HG03571 (cell line): ENCODE data around the gene RAX2.
"Not testable (repeated sequence)": the region's sequence is repeated elsewhere in the genome, so short reads cannot be mapped to it uniquely, and the experiment has no call there.

ENCODE experiments used
- ATAC-seq: cut with Tn5 transposase; IDR thresholded peaks from one replicate; pipeline ENCODE4 v1.9.1; 2021; ENCODE audit not compliant: unreplicated experiment

The RAX2 gene

DNA sequence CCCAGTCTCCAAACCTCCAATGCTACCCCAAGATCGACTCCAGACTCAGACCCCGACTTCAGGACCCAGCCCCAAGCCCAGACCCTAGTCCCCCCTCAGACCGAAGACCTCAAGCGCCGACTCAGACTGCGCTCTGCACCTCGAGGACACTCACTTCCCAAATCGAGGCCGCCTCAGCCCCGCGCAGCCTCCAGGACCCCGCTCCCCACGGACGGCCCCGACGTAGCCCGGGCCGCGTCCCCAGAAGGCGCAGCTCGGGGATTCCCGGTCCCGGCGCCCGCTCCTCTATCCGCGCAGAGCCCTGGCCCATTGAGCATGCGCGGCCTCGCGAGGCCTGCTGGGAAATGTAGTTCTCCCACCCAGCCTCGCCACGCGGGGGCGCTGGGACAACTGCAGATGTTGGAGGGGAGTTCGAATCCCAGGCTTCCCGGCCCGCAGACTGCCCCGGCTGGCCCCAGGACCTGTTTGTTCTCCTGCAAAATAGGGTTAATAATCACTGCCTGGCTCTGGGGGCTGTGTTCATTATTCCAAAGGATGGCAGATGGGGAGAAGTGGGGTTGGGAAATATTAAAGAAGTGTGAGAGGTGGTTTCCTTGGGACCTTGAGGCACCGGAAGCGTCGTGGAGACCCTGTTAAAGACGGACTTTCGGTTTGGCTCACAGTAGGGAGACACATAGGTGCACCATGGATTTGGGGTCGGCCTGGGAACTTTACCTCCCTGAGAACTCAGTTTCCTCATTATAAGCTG is 10.5 kb downstream of the RAX2 start, which contains the start of gene APBA3:
Gene APBA3, minus strand, starts transcription at position 311 of the 748 bp plus-strand sequence. CDS start 1,428 bp downstream, outside the sequence.
- peak; percentile 44 for ATAC-seq

- no peak for ATAC-seq
These were observed 11.1 kb downstream of the RAX2 start for GRCh38 chr19:3760871-3761361.

DNA sequence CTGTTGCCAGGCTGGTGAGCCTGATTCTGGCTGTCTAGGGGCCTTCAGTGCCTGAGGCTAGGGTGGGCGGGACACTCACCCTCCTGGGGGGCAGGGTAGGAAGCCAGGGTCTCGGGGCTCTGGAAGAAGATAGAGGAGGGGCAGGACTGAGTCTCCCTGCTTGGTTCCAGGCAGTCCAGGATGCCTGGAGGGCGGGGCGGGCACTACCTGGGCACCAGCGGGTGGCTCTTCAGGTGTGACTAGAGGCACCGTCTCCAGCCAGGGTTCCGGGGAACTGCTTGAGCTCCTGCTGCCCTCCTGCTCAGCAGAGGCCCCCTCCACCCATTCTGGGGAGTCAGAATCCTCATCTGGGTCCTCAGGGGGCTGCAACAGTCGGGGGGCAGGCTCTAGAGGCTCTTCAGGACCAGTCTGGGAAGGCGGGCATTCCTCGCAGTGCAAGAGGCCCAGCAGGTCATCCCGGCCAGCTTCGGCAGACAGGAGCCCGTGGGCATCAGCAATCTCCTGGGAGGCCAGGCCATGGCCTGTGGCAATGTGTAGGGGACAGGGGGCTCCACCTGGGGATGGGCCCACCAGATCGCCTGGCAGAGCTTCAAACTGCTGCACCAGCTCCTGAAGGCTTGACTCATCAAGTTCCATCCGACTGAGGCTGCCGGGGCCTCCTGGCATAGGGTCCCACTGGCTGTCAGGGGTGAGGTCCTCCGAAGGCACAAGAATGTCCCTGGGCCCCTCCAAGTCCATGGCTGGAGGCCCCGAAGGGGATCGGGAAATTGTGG is 12.4 kb downstream of the RAX2 start:
- ATAC-seq: no peak

GRCh38 chr19:3758297-3758696 is 13.7 kb downstream of the RAX2 start:
- ATAC-seq: not testable (repeated sequence)

DNA sequence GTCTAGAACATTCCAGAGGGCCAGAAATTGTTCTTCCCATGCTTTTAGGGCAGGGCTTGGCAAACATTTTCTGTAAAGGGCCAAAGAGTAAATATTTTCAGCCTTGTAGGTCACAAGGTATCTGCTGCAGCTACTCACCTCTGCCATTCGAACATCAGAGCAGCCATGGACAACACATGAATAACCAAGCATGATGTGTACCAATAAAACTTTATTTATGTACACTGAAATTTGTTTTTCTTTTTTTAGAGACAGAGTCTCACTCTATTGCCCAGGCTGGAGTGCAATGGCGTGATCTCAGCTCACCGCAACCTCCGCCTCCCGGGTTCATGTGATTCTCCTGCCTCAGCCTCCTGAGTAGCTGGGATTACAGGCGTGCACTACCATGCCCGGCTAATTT is 14.3 kb downstream of the RAX2 start:
- not testable (repeated sequence) for ATAC-seq

- ATAC-seq: no peak
These were observed 18.2 kb downstream of the RAX2 start for GRCh38 chr19:3753631-3754410.

GRCh38 chr19:3752492-3752891 is 19.5 kb downstream of the RAX2 start:
- ATAC-seq: no peak

DNA sequence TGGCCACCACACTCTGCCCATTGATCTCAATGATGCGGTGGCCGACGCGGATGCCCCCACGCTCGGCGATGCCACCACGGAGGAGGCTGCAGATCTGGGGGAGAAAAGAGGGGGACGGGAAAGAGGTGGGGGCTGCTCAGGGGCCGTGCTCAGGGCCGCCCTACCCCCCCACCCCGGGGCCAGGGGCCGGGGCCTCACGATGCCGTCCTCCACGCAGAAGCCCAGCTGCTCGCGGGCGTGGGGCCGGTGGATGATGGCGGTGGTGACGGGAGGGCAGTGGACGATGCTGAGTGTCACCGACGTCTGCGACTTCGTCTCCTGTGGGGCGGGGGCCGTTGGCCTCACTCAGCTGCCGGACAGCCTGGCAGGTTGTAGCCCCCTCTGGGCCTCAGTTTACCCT is 20.8 kb downstream of the RAX2 start:
- no peak for ATAC-seq

- ATAC-seq: no peak
These were observed 21.8 kb downstream of the RAX2 start for GRCh38 chr19:3750211-3750610.

- no peak for ATAC-seq
These were observed 23.1 kb downstream of the RAX2 start for GRCh38 chr19:3748965-3749364.

GRCh38 chr19:3746371-3747056 is 25.5 kb downstream of the RAX2 start:
- no peak for ATAC-seq

GRCh38 chr19:3745363-3746045 is 26.5 kb downstream of the RAX2 start:
- ATAC-seq: no peak

GRCh38 chr19:3743486-3743885 is 28.5 kb downstream of the RAX2 start:
- ATAC-seq: no peak

GRCh38 chr19:3740431-3740830 is 31.6 kb downstream of the RAX2 start:
- no peak for ATAC-seq

DNA sequence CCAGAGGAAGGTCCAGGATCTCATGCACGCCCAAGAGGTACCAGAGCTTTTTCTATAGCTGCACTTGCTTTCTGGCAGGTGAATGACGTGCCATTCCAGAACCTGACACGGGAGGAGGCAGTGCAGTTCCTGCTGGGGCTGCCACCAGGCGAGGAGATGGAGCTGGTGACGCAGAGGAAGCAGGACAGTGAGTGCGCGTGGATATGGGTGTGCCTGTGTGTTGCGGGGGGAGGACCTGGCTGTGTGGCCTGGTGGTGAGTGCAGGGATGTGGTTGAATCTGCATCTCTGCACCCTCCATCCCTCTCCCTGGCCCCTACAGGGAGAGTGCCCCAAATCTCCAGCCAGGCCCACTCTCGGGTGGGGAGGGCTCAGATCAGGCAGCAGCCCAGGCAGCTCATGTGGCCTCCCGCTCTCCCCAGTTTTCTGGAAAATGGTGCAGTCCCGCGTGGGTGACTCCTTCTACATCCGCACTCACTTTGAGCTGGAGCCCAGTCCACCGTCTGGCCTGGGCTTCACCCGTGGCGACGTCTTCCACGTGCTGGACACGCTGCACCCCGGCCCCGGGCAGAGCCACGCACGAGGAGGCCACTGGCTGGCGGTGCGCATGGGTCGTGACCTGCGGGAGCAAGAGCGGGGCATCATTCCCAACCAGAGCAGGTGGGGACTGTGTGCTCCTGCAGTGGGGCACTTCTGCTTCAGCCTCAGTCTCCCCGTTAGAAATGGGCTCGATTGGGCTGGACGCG is 33.4 kb downstream of the RAX2 start:
- no peak for ATAC-seq

DNA sequence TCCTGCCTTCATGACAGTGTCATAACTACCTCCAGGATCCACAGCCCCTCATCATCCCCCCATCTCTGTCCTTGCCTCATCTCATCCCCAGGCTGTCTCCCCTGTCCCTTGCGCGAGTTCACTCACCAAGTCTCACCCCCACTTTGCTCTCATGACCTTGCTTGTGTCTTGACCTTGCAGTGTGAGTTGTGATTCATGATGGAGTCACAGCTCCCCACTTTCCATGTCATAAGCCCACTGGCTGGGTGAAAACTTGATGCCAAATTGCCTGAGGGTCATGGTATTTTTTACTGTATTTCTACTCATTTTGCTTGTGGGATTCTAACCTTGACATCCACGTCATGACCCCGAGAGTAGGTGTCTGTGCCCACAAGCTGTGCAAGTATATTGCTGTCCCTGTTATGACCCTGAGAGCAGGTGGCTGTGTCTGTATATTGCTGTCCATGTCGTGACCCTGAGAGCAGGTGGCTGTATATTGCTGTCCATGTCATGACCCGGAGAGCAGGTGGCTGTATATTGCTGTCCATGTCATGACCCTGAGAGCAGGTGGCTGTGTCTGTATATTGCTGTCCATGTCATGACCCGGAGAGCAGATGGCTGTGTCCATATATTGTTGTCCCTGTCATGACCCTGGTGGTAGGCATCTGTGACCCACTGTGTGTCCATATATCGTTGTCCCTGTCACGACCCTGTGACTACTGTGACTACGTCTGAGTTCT is 34.4 kb downstream of the RAX2 start:
- no peak for ATAC-seq

- no peak for ATAC-seq
These were observed 35.8 kb downstream of the RAX2 start for GRCh38 chr19:3736106-3736724.

DNA sequence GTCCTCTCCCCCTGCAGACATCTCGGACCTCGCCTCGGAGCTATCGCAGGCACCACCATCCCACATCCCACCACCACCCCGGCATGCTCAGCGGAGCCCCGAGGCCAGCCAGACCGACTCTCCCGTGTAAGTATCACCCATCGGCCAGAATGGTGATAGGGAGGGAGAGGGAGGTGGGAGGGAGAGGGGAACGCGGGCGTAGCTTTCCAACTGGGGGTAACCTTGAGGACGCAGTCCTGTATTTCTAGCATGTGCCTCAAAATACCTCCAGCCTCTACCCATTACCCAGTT is 37.8 kb downstream of the RAX2 start:
- ATAC-seq: no peak
